Activated naive CD4-positive, alpha-beta T cell treated with Interleukin-2 at 50 U/mL for 16 hours (primary cell): ENCODE results near the gene DOHH.

Source experiments
- DNase-seq: peaks from one replicate; pipeline ENCODE4 v3.0.0-alpha.2; 2020

The DOHH gene

GRCh38 chr19:3500429-3501101, at the start of gene DOHH:
DOHH (minus strand) TSS chr19:3500674; CDS start chr19:3496814, 3,860 bp downstream.
- peak; percentile 98 for DNase-seq

DNA sequence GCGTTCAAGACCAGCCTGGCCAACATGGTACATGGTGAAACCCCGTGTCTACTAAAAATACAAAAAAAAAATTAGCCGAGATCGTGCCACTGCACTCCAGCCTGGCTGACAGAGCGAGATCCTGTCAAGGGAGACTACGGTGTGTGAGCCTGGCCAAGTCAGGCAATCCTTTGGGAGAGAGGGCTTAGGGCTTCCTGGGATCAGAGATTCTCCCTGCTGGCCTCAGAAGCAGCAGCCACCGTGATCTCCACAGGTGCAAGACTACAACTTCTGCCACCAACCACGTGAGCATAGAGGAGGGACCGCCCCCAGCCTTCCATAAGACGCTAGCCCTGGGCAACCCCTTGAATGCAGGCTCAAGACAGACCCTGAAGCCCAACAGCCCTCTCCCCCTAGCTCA, 49.3 kb upstream of the DOHH start:
- no peak for DNase-seq

DNA sequence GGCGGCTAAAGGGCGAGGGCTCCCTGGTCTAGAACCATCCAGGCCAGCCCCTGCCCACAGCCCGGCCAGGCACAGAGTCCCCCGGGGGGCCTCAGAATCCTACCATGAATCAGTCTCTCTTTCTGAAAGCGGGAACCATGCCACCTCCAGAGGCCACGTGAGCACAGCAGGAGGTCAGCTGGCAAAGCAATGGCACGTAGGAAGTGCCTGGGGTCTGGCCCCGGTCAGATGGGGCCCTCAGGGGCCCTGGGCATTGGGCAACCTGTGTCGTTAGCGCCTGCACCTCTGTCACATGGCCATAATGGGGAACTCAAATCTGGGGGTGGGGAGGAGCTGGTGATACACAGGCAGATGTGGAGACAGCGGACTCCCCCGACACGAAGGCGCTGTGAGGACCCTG, 48.1 kb upstream of the DOHH start:
- DNase-seq: no peak

GRCh38 chr19:3547767-3548282, 47.4 kb upstream of the DOHH start:
- DNase-seq: no peak

GRCh38 chr19:3547301-3547731, 46.8 kb upstream of the DOHH start:
- DNase-seq: peak; percentile 39

DNA sequence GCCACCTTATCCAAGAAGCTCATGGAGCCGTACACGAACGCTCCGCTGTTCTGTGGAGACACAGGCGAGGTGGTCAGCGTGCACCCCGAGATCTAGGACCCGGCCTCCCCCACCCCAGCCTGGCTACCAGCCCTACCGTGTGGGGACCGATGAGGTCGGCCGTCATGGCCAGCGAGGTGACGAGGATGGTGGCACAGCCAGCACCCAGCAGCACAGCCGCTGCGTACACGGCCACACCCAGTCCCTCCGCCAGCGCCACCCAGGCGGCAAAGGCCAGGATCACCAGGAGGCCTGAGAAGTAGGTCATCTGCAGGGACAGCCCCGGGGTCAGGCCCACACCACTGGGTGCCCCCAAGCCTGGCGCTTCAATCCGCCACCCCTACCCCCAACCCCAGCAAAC, 45.6 kb upstream of the DOHH start:
- no peak for DNase-seq

DNA sequence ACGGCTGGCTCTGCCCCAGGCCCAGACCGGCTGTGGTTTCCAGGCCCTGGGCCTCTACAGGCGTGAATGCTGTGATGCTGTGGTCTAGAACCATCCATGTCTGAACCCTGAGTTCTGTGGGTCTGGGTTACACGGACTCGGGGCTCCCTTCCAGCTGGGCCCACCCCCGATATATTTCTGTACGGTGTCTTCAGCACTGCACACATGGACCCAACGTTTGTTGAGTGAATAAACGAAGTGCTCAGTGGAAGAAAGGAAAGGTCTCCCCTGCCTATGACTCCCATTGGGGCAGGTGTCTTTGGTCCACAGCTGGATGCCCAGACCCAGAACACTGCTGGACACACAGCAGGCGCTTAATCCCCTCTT, 45.2 kb upstream of the DOHH start:
- DNase-seq: no peak

GRCh38 chr19:3544742-3545668, 44.5 kb upstream of the DOHH start:
- DNase-seq: peak; percentile 82

- DNase-seq: no peak
Measured at GRCh38 chr19:3544058-3544376, 43.5 kb upstream of the DOHH start.

DNA sequence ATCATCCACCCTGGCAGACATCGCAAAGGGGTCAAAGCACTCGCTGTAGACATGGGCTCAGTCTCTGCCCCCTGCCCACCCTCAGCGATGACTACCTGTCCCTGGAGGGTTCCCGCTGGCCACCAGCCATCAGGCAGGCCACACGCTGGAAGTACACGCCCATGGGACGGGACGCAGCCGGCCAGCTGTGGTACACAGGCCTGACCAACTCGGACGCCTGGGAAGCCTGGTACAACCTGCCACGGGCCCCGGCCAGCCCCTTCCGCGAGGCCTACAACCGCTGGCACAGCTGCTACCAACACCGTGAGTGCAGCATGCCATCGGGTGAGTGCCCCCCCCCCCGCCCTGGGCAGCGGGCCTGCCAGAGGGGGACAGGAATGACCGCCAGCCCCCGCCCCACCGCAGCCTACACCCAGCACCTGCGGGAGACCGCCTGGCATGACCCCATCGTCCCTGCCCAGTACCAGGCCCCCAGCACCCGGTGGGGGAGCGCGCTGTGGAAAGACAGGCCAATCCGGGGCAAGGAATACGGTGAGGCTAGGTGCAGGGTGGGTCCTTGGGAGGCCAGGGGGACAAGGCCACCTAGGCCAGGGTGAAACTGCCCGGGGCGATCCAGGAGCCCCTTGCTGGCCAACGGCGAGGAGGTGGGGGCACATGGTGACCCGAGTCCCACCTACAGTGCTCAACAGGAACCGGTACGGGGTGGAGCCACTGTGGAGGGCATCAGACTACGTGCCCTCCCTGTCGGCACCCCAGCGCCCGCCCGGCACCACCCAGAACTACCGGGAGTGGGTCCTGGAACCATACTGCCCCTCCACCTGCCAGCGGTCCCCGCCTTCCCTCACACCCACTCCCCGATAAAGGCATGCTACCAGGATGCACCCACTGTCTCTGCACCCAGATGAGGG, 42.9 kb upstream of the DOHH start:
- DNase-seq: no peak

GRCh38 chr19:3539756-3540118, 39.3 kb upstream of the DOHH start:
- DNase-seq: no peak

- no peak for DNase-seq
Measured at GRCh38 chr19:3538965-3539755, 38.7 kb upstream of the DOHH start, which contains the start of gene TEKTIP1. TEKTIP1 (plus strand) TSS chr19:3539174; CDS start chr19:3539178, 4 bp downstream.

DNA sequence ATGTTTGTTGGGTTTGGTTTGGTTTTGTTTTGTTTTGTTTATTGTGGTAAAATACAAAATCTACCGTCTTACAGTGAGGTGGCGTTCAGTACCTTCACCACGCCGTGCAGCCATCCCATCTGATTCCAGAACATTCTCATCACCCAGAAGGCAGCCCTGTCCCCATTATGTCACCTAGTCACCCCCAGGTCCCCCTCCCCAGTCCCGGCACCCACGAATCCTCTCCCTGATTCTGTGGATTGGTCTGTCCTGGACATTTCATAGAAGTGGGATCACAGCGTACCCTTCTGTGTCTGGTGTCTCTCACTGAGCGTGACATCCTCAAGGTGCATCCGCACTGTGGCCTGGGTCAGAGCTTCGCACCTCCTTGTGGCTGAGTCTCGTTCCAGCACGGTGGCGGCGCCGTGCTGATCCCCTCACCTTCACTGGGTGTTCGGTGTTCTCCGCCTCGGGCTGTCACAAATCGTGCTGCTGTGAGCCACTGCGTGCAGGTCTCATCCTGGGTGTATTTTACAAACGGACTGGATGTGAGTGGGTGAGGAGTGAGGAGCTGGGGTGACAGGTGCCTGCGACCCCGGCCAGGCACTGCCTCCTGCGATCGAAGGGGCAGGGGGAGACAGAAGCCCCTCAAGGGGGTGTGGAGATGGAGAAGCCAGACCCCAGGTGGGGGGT, 37.9 kb upstream of the DOHH start:
- DNase-seq: no peak

GRCh38 chr19:3537438-3538240, 37.2 kb upstream of the DOHH start:
- DNase-seq: no peak

GRCh38 chr19:3537101-3537437, 36.6 kb upstream of the DOHH start:
- DNase-seq: no peak

- DNase-seq: no peak
Measured at GRCh38 chr19:3536429-3537100, 36.1 kb upstream of the DOHH start.

- DNase-seq: no peak
Measured at GRCh38 chr19:3535981-3536380, 35.5 kb upstream of the DOHH start.

- no peak for DNase-seq
Measured at GRCh38 chr19:3535563-3535965, 35.1 kb upstream of the DOHH start.

- DNase-seq: no peak
Measured at GRCh38 chr19:3535235-3535535, 34.7 kb upstream of the DOHH start.
